Mesendoderm (in vitro differentiated cells): ENCODE measurements around the gene CCL13.

Experiments used
- DNase-seq: peaks from one replicate; pipeline ENCODE4 v3.0.0; 2013
- H2AK5ac ChIP-seq: 2 replicates; pipeline ENCODE4 v1.6.1; 2013; ENCODE audit warnings: low read length, inconsistent platforms
- H2BK120ac ChIP-seq: 2 replicates; pipeline ENCODE4 v1.6.1; 2013; ENCODE audit warnings: low read depth, mild to moderate bottlenecking, low read length, moderate library complexity, mixed read lengths
- H2BK15ac ChIP-seq: replicated peaks from 2 replicates; pipeline ENCODE4 v1.6.1; 2013; ENCODE audit warnings: low read depth, mild to moderate bottlenecking, moderate library complexity
- H2BK5ac ChIP-seq: 2 replicates; pipeline ENCODE4 v1.6.1; 2013; ENCODE audit warnings: low read length, inconsistent platforms
- H3K18ac ChIP-seq: 2 replicates; pipeline ENCODE4 v1.6.1; 2013; ENCODE audit warnings: mild to moderate bottlenecking, low read length, mixed read lengths
- H3K23ac ChIP-seq: one replicate; pipeline ENCODE4 v1.6.1; 2013; ENCODE audit warnings: low read length
- H3K27ac ChIP-seq: 2 replicates; pipeline ENCODE4 v1.5.1; 2013; ENCODE audit warnings: low read depth, mild to moderate bottlenecking, inconsistent platforms, low read length, moderate library complexity
- H3K27me3 ChIP-seq: 2 replicates; pipeline ENCODE4 v1.6.1; 2013; ENCODE audit warnings: low read length, control low read depth, mild to moderate bottlenecking, inconsistent platforms; ENCODE audit not compliant: insufficient read depth, poor library complexity
- H3K36me3 ChIP-seq: 2 replicates; pipeline ENCODE4 v1.6.1; 2013; ENCODE audit warnings: low read length, inconsistent platforms; ENCODE audit not compliant: control insufficient read depth, insufficient read depth
- H3K4ac ChIP-seq: one replicate; pipeline ENCODE4 v1.6.1; 2013; ENCODE audit warnings: low read depth, mild to moderate bottlenecking, low read length, moderate library complexity
- H3K4me1 ChIP-seq: 2 replicates; pipeline ENCODE4 v1.6.1; 2013; ENCODE audit warnings: low read depth, low read length, inconsistent platforms; ENCODE audit not compliant: control insufficient read depth
- H3K4me2 ChIP-seq: 2 replicates; pipeline ENCODE4 v1.6.1; 2013; ENCODE audit warnings: low read length
- H3K4me3 ChIP-seq: 2 replicates; pipeline ENCODE4 v1.5.1; 2013; ENCODE audit warnings: mild to moderate bottlenecking, low read length
- H3K56ac ChIP-seq: one replicate; pipeline ENCODE4 v1.6.1; 2013; ENCODE audit warnings: low read length
- H3K79me1 ChIP-seq: 2 replicates; pipeline ENCODE4 v1.6.1; 2013; ENCODE audit warnings: low read length, inconsistent platforms
- H3K79me2 ChIP-seq: 2 replicates; pipeline ENCODE4 v1.6.1; 2013; ENCODE audit warnings: mild to moderate bottlenecking, low read length; ENCODE audit not compliant: control insufficient read depth, insufficient read depth
- H3K9ac ChIP-seq: 2 replicates; pipeline ENCODE4 v1.6.1; 2013; ENCODE audit warnings: low read length, inconsistent platforms
- H4K5ac ChIP-seq: one replicate; pipeline ENCODE4 v1.6.1; 2013; ENCODE audit warnings: low read length
- H4K8ac ChIP-seq: one replicate; pipeline ENCODE4 v1.6.1; 2013; ENCODE audit warnings: low read depth, mild to moderate bottlenecking, control low read depth, low read length, moderate library complexity
- WGBS: extraction: QIAGEN DNeasy Blood & Tissue Kit; methylation state at CpG from one replicate; pipeline ENCODE4 v1.1.7; 2013; ENCODE audit warnings: low lambda C conversion rate, missing lambda C conversion rate; ENCODE audit not compliant: insufficient coverage; ENCODE audit errors: extremely low coverage; 5-methylcytosine and 5-hydroxymethylcytosine counted together

CCL13 gene

DNA sequence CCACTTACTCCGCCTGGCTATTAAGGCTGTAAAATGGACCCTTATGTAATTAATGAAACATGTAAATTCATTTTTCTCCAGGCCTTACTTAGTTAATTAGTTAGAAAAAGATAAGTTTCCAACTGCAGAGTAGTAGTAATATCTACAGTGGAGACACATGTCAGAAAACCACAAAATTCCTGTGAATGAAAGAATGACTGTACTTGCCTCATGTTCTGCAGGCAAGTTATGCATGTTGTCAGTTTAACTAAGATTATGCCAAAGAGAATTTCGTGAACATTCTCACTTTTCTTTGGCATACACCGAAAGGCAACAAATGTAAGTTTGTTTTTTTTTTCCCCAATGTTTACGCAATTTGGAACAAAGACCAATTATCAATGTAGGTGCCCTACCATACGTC, 23.6 kb downstream of the CCL13 start:
- no peak overlapping the region for H2BK15ac ChIP-seq
- peaks cover 2% of the 10 kb centered on the region for H3K4me1 ChIP-seq
- WGBS = no CpG with 5 or more reads among the region's 5 CpGs
- no peak for DNase-seq
- H4K5ac ChIP-seq = no peak overlapping the region
- no peak overlapping the region for H3K4ac ChIP-seq
- no peak overlapping the region for H2AK5ac ChIP-seq
- no peak overlapping the region for H4K8ac ChIP-seq
- H3K23ac ChIP-seq = no peak overlapping the region
- H3K27ac ChIP-seq = no peak overlapping the region
- no peak overlapping the region for H3K4me2 ChIP-seq
- no peak overlapping the region for H3K9ac ChIP-seq
- no peaks in the 10 kb centered on the region for H3K36me3 ChIP-seq
- no peaks in the 10 kb centered on the region for H3K79me2 ChIP-seq
- H3K79me1 ChIP-seq = no peaks in the 10 kb centered on the region
- no peaks in the 10 kb centered on the region for H3K27me3 ChIP-seq
- no peak overlapping the region for H3K4me3 ChIP-seq
- H3K18ac ChIP-seq = no peak overlapping the region
- H3K56ac ChIP-seq = no peak overlapping the region
- H2BK5ac ChIP-seq = no peak overlapping the region
- H2BK120ac ChIP-seq = no peak overlapping the region

DNA sequence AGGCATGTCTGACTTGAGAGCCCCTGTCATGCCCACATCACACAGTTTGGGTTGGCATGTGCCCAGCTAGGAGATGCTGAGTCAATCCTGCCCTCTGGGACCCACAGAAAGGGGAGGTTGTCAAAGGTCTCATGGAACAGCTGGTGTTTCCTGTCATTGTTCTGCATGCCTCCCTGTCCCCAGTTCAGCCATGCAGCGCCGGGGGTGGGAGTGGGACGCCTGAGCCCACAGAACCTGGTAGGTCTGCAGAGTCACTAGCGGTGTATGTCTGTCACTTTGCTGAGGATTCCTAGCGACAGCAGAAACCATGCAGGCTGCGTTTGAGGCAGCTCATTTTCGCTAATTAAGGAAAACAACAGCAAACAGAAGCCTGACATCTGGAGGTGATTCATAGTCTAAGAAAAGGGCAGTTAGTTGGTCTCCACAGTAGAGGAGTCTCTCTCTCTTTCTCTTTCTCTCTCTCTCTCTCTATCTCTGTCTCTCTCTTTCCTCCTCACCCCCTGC, 26.4 kb downstream of the CCL13 start:
- Histone ChIP-seq H2AK5ac (no peak overlapping the region), H4K8ac (no peak overlapping the region), H2BK120ac (no peak overlapping the region), H3K9ac (no peak overlapping the region), H3K56ac (no peak overlapping the region), H3K4me2 (no peak overlapping the region), H3K79me1 (no peaks in the 10 kb centered on the region), H3K4me3 (no peak overlapping the region), H2BK5ac (no peak overlapping the region), H3K27ac (no peak overlapping the region), H3K4me1 (peaks cover 2% of the 10 kb centered on the region), H3K79me2 (no peaks in the 10 kb centered on the region), H4K5ac (no peak overlapping the region), H3K23ac (no peak overlapping the region), H2BK15ac (no peak overlapping the region), H3K18ac (no peak overlapping the region), H3K27me3 (no peaks in the 10 kb centered on the region), H3K4ac (no peak overlapping the region), H3K36me3 (no peaks in the 10 kb centered on the region)
- DNase-seq = peak; percentile 60
- no CpG with 5 or more reads among the region's 7 CpGs for WGBS

- H3K4me2 ChIP-seq = no peak overlapping the region
- no CpG with 5 or more reads among the region's 3 CpGs for WGBS
- H3K4me3 ChIP-seq = no peak overlapping the region
- H2BK120ac ChIP-seq = no peak overlapping the region
- no peak overlapping the region for H2BK15ac ChIP-seq
- no peak overlapping the region for H4K5ac ChIP-seq
- no peak overlapping the region for H3K4ac ChIP-seq
- no peak overlapping the region for H3K27ac ChIP-seq
- no peak overlapping the region for H3K9ac ChIP-seq
- no peak overlapping the region for H3K18ac ChIP-seq
- H3K27me3 ChIP-seq = no peaks in the 10 kb centered on the region
- no peak overlapping the region for H2AK5ac ChIP-seq
- H3K23ac ChIP-seq = no peak overlapping the region
- H3K4me1 ChIP-seq = peaks cover 2% of the 10 kb centered on the region
- no peaks in the 10 kb centered on the region for H3K36me3 ChIP-seq
- no peaks in the 10 kb centered on the region for H3K79me1 ChIP-seq
- H2BK5ac ChIP-seq = no peak overlapping the region
- DNase-seq = no peak
- H3K56ac ChIP-seq = no peak overlapping the region
- no peak overlapping the region for H4K8ac ChIP-seq
- H3K79me2 ChIP-seq = no peaks in the 10 kb centered on the region
Observed at GRCh38 chr17:34383216-34383615, 26.9 kb downstream of the CCL13 start.

DNA sequence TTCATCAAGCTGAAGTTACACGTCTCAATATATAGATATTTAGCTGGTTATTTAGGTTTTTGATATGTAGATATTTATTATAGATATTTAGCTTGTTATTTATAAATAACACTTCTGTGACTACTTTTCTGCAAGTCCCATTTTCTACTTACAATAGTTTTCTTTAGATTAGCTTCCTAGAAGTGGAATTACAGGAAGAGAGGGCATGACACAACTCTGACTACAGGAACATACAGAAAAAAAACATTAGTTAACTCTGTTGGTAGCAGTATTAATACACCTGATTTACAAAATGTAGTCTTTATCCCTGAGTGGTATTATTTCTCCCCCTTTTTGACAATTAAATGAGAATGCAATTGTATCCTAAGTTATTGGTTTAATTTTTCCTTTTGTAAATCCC, 28.0 kb downstream of the CCL13 start:
- no peak overlapping the region for H3K4me2 ChIP-seq
- H3K4me1 ChIP-seq = peaks cover 2% of the 10 kb centered on the region
- 80% methylated on average over 1 of the region's 1 CpG for WGBS

GRCh38 chr17:34384822-34385605, 28.7 kb downstream of the CCL13 start:
- no CpG with 5 or more reads among the region's 9 CpGs for WGBS
- H3K9ac ChIP-seq = no peak overlapping the region
- no peak for DNase-seq

More for the DNA sequence above, 28.0 kb downstream of the CCL13 start:
- H2BK15ac ChIP-seq = no peak overlapping the region
- no peaks in the 10 kb centered on the region for H3K79me2 ChIP-seq
- no peak overlapping the region for H3K18ac ChIP-seq
- no peak overlapping the region for H2BK120ac ChIP-seq
- no peak overlapping the region for H3K9ac ChIP-seq
- no peaks in the 10 kb centered on the region for H3K79me1 ChIP-seq
- DNase-seq = no peak
- H3K27me3 ChIP-seq = no peaks in the 10 kb centered on the region
- no peak overlapping the region for H2BK5ac ChIP-seq
- no peak overlapping the region for H4K8ac ChIP-seq
- no peak overlapping the region for H3K4ac ChIP-seq
- no peak overlapping the region for H3K56ac ChIP-seq
- H2AK5ac ChIP-seq = no peak overlapping the region
- H3K36me3 ChIP-seq = no peaks in the 10 kb centered on the region
- no peak overlapping the region for H3K27ac ChIP-seq
- H3K4me3 ChIP-seq = no peak overlapping the region
- no peak overlapping the region for H3K23ac ChIP-seq
- H4K5ac ChIP-seq = no peak overlapping the region

DNA sequence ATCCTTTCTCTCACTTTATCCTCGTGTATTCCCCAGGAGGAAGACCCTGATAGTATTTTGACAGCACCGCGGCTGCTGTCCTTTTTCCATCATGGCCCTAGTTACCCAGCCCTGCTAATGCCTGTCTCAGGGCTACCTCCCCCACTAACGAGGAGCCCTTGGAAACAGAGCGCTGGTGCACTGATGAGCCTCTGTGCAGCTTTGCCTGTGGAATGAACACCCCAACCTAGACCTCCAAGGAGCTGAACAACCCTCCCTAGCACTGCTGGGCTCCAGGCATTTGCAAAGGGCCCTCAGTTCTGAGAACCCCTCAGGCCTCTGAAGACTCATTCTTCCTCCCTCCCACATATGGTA, 30.0 kb downstream of the CCL13 start:
- Histone ChIP-seq H3K4me1 (peaks cover 2% of the 10 kb centered on the region), H3K9ac (no peak overlapping the region), H3K79me2 (no peaks in the 10 kb centered on the region), H3K18ac (peak overlapping the region; percentile 22), H2BK120ac (no peak overlapping the region), H3K79me1 (no peaks in the 10 kb centered on the region), H3K27ac (no peak overlapping the region), H3K56ac (no peak overlapping the region), H3K4me3 (no peak overlapping the region), H3K27me3 (no peaks in the 10 kb centered on the region), H4K5ac (no peak overlapping the region), H3K36me3 (no peaks in the 10 kb centered on the region), H3K4me2 (no peak overlapping the region), H2AK5ac (no peak overlapping the region), H4K8ac (no peak overlapping the region), H2BK5ac (no peak overlapping the region), H2BK15ac (no peak overlapping the region), H3K23ac (no peak overlapping the region), H3K4ac (no peak overlapping the region)
- DNase-seq = no peak
- no CpG with 5 or more reads among the region's 5 CpGs for WGBS

More at GRCh38 chr17:34384822-34385605, 28.7 kb downstream of the CCL13 start:
- no peaks in the 10 kb centered on the region for H3K79me2 ChIP-seq
- H2AK5ac ChIP-seq = no peak overlapping the region
- H3K4ac ChIP-seq = no peak overlapping the region
- H3K27ac ChIP-seq = no peak overlapping the region
- H3K56ac ChIP-seq = no peak overlapping the region
- H3K79me1 ChIP-seq = no peaks in the 10 kb centered on the region
- no peak overlapping the region for H4K5ac ChIP-seq
- no peak overlapping the region for H2BK120ac ChIP-seq
- H3K18ac ChIP-seq = no peak overlapping the region
- peaks cover 2% of the 10 kb centered on the region for H3K4me1 ChIP-seq
- H3K4me3 ChIP-seq = no peak overlapping the region
- H3K27me3 ChIP-seq = no peaks in the 10 kb centered on the region
- H2BK5ac ChIP-seq = no peak overlapping the region
- no peaks in the 10 kb centered on the region for H3K36me3 ChIP-seq
- H3K4me2 ChIP-seq = no peak overlapping the region
- no peak overlapping the region for H4K8ac ChIP-seq
- H3K23ac ChIP-seq = no peak overlapping the region
- no peak overlapping the region for H2BK15ac ChIP-seq
